HG03196 (cell line): ENCODE measurements around the gene PLEKHO2.

ENCODE experiments used
- ATAC-seq: cut with Tn5 transposase; IDR thresholded peaks from one replicate; pipeline ENCODE4 v1.9.1; 2021; ENCODE audit not compliant: unreplicated experiment

The PLEKHO2 gene

DNA sequence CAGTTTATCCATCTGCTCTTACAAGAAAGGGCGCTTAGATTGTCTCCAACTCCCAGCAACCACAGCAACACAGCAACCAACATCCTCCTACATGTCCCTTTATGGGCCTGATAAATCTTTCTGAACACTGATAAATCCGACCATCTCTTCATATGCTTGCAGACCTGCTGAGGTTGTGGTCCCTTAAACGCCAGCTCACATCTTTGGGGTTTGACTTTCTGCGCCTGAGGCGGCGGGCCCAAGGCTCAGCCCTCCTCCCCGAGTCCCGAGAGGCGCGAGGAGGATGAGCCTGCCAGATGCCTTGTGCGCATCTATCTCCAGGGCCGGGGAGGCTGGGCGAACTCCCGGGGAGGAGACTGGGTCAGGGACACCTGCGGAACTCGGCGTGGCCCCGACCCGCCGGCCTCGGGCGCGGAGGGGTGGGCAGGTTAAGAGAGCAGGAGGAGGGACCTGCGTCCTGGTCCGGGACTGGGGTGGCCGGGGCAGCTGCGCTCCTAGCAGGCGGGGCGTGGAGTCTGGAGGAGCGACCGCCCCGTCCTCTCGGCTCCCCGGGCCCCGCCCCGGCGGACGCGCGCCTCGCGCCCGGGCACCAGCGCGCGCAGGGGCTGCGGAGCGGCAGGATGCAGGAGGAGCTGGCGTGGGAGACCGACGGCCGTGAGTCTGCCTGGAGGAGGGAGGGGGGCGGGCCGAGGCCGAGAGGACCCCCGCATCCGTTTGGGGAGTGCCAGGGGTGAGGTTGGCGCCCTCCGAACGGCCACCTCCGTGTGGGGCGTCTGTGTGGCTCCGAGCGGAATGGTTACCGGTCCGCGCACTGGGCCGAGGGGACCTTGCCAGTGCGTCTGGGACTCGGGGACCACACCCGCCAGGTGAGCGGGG is 69.8 kb downstream of the PLEKHO2 start, which contains the start of gene ANKDD1A:
ANKDD1A (plus strand) TSS at position 592 of the 876 bp plus-strand sequence; CDS start at position 621, 29 bp downstream.
- ATAC-seq = no peak

DNA sequence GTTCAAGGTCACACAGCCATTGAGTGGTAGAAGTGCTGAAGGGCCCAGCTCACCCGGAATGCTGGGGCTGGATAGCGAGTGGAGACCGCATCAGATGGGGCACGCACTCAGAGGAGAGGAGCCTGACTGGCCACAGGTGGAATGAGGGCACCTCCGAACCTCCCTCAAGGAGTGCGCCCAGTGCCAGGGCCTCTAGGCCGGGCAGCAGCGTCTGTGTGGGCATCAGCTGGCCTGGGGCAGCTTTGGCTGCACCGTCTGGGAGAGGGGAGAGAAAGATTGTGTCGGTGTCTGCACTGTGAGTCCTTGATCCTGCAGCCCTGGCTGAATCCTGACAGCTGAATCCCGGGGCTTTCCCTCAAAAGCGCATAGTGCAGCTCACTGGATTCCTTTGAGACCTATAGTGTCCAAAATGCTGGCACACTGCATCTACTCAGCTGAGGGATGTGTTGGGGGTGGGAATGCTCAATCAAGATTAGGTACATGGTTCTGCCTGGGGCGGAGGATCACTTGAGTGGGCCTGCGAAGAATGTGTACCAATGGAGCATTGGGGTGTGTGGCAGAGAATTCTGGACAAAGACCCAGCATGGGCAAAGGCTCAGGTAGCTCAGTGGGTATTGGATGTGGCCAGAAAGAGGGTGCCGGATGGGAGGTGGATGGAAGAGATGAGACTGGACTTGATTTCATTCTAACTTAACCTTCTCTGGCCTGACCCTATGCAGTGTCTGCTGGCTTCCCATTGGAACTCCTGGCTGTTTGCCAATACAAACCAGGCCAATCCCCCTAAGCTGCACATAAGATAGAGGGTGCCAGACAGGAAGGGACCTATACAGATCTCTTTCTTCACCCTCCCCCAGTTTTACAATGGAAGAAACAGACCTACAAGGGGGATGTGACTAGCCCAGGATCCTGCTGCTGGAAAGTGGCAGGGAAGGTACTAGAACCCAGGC is 70.9 kb downstream of the PLEKHO2 start:
- ATAC-seq = no peak

DNA sequence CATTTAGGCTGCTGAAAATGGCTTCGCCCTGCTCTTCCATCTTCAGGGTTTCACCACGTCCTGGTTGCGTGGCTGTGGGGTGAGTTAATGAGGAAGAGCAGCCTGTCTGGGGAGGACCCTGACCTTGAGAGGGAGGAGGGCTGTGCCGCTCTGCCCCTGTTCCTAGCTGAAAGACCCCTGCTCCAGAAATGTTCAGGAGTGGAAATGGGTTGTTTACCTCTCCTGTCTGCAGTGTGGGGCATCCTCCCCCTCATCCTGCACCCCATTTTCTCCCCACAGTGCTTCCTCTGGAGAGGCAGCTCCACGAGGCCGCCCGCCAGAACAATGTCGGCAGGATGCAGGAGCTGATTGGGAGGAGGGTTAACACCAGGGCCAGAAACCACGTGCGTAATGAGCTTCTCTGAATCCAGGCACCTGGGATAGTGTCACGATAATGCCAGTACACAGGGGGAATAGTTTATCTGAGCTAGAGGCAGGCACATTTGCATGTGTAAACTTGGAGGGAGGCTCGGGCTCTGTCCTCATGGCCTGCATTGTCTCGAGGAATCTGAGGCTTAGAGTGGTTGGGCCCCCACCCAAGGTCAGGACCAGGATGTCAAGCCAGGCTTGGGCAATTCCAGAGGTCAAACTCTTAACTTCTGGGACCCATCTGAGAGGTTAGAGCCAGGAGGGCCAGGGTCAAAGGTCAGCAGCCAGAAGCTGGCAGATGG is 74.0 kb downstream of the PLEKHO2 start:
- ATAC-seq = no peak

DNA sequence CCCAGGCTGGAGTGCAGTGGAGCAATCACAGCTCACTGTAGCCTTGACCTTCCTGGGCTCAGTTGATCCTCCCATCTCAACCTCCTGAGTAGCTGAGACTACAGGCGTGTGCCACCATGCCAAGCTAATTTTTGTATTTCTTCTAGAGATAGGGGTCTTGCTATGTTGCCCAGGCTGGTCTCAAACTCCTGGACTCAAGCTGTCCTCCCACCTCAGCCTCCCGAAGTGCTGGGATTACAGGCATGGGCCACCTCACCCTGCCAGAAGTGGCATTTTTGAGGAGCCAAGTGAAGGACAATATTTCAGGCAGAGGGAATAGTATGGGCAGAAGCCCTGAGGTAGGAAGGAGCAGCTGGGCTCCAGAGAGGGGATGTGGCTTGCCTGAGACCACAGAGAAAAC is 74.7 kb downstream of the PLEKHO2 start:
- ATAC-seq = no peak

DNA sequence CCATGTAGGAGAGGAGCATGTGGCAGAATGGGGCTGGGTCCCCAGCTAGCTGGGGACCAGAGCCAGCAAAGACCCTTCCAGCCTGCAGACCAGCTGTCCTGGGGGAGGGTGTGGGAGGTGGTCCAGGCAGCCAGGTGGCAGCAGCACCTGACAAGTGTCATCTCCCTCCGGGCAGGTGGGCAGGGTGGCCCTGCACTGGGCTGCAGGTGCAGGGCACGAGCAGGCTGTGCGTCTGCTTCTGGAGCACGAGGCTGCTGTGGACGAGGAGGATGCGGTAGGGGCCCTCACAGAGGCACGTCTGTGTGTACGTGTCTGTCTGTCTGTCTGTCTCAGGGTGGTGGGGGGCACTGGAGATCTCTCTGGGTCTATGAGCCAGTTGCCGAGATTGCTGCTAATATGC is 75.5 kb downstream of the PLEKHO2 start:
- no peak for ATAC-seq
